Heart left ventricle (tissue), 13 donors: ENCODE measurements around the gene FGF9.

Source experiments
- POLR2A ChIP-seq, 2 donors: fragments of 450-650 bp; IDR thresholded peaks; one replicate each; pipeline ENCODE4 v1.6.1; 2017; ENCODE audit warnings: antibody characterized with exemption in 2 of 2, mild to moderate bottlenecking in 2 of 2, moderate library complexity in 2 of 2
- TF ChIP-seq, protein P1 (sequence below), 12 donors: fragments of 200-600 bp; sonication (generic) in 4 of 12; IDR thresholded peaks; one replicate each; pipeline versions ENCODE4 v1.5.0 to v1.8.0; 2018 to 2022; ENCODE audit warnings: antibody characterized with exemption in 12 of 12, mild to moderate bottlenecking in 5 of 12
- donor health status: ischemic (EF 13 %, LVEDD 7.1; RV severe dilation, severe dysfunction).
- donor health status: DM: no; HTN: yes; CAD: no.
- donor health status: DM: no; HTN: no; CAD: no.
- donor health status: ischemic (EF 25% LVEDD 6.9; RV normal size, moderate dysfunction).
- donor health status: ischemic (EF 25% LVEDD 5.7; RV mildly dilated, moderate dysfunction).
- donor health status: ischemic (EF 35%, LVEDD 5.7; RV mildly dilated, moderate dysfunction).
- donor health status: nonischemic (EF 11% LVEDD 7.7; RV severe dilation, severe dysfunction).
- donor health status: DM: yes; HTN: yes; CAD: no.
- donor health status: PGD.
- donor health status: ischemic (EF 29% LVEDD 5.4; RV normal size, mild dysfunction).
- donor health status: nonischemic (EF 23%, LVEDD 6.1; RV moderate dilation, normal function).

DNA sequence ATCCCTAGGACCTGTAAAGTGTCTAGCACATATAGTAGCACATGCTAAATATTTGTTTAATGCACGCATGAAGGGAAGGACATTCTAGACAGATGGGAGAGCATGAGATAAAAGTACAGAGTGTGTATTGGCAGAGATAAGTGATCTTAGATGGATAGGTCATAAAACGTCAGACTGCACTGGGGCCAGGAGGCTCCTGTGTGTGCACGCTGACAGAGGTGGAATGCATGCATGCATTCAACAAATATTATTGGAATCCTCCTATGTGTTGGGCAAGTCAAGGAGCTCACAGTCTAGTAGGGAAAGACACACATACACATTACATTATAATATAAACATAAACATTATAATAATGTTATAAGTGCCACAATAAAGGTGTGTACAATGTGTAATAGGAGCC, 73.3 kb downstream of the FGF9 start:
- TF ChIP-seq, protein P1, sequence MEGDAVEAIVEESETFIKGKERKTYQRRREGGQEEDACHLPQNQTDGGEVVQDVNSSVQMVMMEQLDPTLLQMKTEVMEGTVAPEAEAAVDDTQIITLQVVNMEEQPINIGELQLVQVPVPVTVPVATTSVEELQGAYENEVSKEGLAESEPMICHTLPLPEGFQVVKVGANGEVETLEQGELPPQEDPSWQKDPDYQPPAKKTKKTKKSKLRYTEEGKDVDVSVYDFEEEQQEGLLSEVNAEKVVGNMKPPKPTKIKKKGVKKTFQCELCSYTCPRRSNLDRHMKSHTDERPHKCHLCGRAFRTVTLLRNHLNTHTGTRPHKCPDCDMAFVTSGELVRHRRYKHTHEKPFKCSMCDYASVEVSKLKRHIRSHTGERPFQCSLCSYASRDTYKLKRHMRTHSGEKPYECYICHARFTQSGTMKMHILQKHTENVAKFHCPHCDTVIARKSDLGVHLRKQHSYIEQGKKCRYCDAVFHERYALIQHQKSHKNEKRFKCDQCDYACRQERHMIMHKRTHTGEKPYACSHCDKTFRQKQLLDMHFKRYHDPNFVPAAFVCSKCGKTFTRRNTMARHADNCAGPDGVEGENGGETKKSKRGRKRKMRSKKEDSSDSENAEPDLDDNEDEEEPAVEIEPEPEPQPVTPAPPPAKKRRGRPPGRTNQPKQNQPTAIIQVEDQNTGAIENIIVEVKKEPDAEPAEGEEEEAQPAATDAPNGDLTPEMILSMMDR (IDR thresholded peaks at IDR 0.05): no peak
- TF ChIP-seq POLR2A (IDR thresholded peaks at IDR 0.05): no peak
